NCI-H2227 treated with DMSO at 0.1 percent for 48 hours (cell line): ENCODE results near the gene ASMTL.
"Not testable (repeated sequence)": the region's sequence is repeated elsewhere in the genome, so short reads cannot be mapped to it uniquely, and the experiment has no call there.

Source experiments
- DNase-seq: peaks from one replicate; lab custom pipeline; 2025; lab: John Stamatoyannopoulos, UW

The ASMTL gene

GRCh38 chrX:1387141-1387776 is 65.5 kb downstream of the ASMTL start:
- no peak for DNase-seq

GRCh38 chrX:1386338-1387127 is 66.2 kb downstream of the ASMTL start:
- no peak for DNase-seq

GRCh38 chrX:1385253-1386223 is 67.2 kb downstream of the ASMTL start:
- DNase-seq = no peak

GRCh38 chrX:1384658-1385252 is 68.0 kb downstream of the ASMTL start:
- no peak for DNase-seq

GRCh38 chrX:1380672-1381233 is 72.0 kb downstream of the ASMTL start:
- no peak for DNase-seq

GRCh38 chrX:1378306-1378759 is 74.4 kb downstream of the ASMTL start:
- DNase-seq = no peak

GRCh38 chrX:1368385-1368698 is 84.4 kb downstream of the ASMTL start:
- no peak for DNase-seq

GRCh38 chrX:1366363-1366762 is 86.3 kb downstream of the ASMTL start:
- not testable (repeated sequence) for DNase-seq

GRCh38 chrX:1361910-1362309 is 90.8 kb downstream of the ASMTL start:
- no peak for DNase-seq

GRCh38 chrX:1361275-1361674 is 91.4 kb downstream of the ASMTL start:
- DNase-seq = no peak

- no peak for DNase-seq
These were observed 92.5 kb downstream of the ASMTL start for GRCh38 chrX:1360171-1360570.

- DNase-seq = no peak
These were observed 93.2 kb downstream of the ASMTL start for GRCh38 chrX:1359477-1359873.

GRCh38 chrX:1358793-1359476 is 93.8 kb downstream of the ASMTL start:
- no peak for DNase-seq

- no peak for DNase-seq
These were observed 94.7 kb downstream of the ASMTL start for GRCh38 chrX:1357993-1358392.

GRCh38 chrX:1355131-1356046 is 97.3 kb downstream of the ASMTL start:
- no peak for DNase-seq

- DNase-seq = no peak
These were observed 98.4 kb downstream of the ASMTL start for GRCh38 chrX:1354036-1355019.
